Left lung (tissue), 10 donors: ENCODE results near the gene GABBR1. TPM values are rescaled to one million over a fixed set of nuclear protein-coding genes. Genes with fewer than 3 reads are reported as not detected.

Experiments used
- ATAC-seq: fragments of 200-7000 bp; cut with Tn5 transposase; one replicate; pipeline ENCODE4 v1.9.1; 2020; ENCODE audit warnings: moderate library complexity
- DNase-seq, 4 donors: peaks; one replicate each; pipeline ENCODE4 v3.0.0-alpha.2; 2013 to 2020
- H3K27ac ChIP-seq, 2 donors: fragments of 200-600 bp; sonication (generic) in 1 of 2; one replicate each; pipeline versions ENCODE4 v1.5.0 to v1.8.0; 2020 to 2021
- H3K27me3 ChIP-seq, 2 donors: fragments of 200-600 bp; sonication (generic) in 1 of 2; one replicate each; pipeline versions ENCODE4 v1.5.0 to v1.8.0; 2020 to 2021
- H3K36me3 ChIP-seq, 2 donors: fragments of 200-600 bp; sonication (generic) in 1 of 2; one replicate each; pipeline versions ENCODE4 v1.5.0 to v1.8.0; 2020 to 2021
- H3K4me1 ChIP-seq, 2 donors: fragments of 200-600 bp; one replicate each; pipeline ENCODE4 v1.8.0; 2021
- H3K4me3 ChIP-seq, 2 donors: fragments of 200-600 bp; sonication (generic) in 1 of 2; one replicate each; pipeline versions ENCODE4 v1.5.0 to v1.8.0; 2020 to 2021; ENCODE audit warnings: mild to moderate bottlenecking in 1 of 2
- H3K9me3 ChIP-seq, 2 donors: fragments of 200-600 bp; sonication (generic) in 1 of 2; one replicate each; pipeline versions ENCODE4 v1.5.0 to v1.8.0; 2020 to 2021
- CTCF ChIP-seq, 2 donors: fragments of 200-600 bp; sonication (generic) in 1 of 2; IDR thresholded peaks; one replicate each; pipeline versions ENCODE4 v1.5.0 to v1.8.0; 2021; ENCODE audit warnings: antibody characterized with exemption in 2 of 2
- intact Hi-C, 2 donors: fragments of 100-400 bp; cut with DNase I; formaldehyde crosslinking; loops; one replicate each; pipeline versions ENCODE4 v1.11.2 to v1.14.2; 2022
- polyA plus RNA-seq, 6 donors: library from polyadenylated mRNA; unstranded; fragments of 120-200 nt; gene quantifications; one replicate each; pipeline ENCODE4 v1.2.1, GENCODE V29; 2013; ENCODE audit not compliant: insufficient read length in 6 of 6
- total RNA-seq, 2 donors: library from RNA; stranded (reverse); fragmentation: NEBNext Ultra II Directional; extraction: Animal tissue kit (Norgen Biotek cat#: 25700); gene quantifications; one replicate each; pipeline ENCODE4 v1.2.1, GENCODE V29; 2021
- donor health status: DM: no; HTN: yes; CAD: no.
- donor health status: DM: no; HTN: no; CAD: no.

Gene GABBR1
- total and polyA plus RNA-seq, 8 donors: 25.0 to 122 (median 92.0) TPM

- ATAC-seq: peak; percentile 65
- Histone ChIP-seq H3K27me3 (peaks cover 0 to 25% of the 10 kb centered on the region in 2 donors), H3K4me1 (peaks cover 6 to 59% of the 10 kb centered on the region in 2 donors), H3K27ac (peak overlapping the region; percentile 41 to 71), H3K4me3 (peak overlapping the region; percentile 45 to 59), H3K36me3 (no peaks in the 10 kb centered on the region), H3K9me3 (no peaks in the 10 kb centered on the region)
- peak; percentile 39 to 56 for TF ChIP-seq CTCF (IDR thresholded peaks at IDR 0.05)
- intact Hi-C loops: no loop called here
- peak; percentile 59 to 90 (median 79) for DNase-seq
Measured at GRCh38 chr6:29628419-29629281, 4.3 kb downstream of the GABBR1 start.

- TF ChIP-seq CTCF (IDR thresholded peaks at IDR 0.05): no peak
- Histone ChIP-seq H3K9me3 (no peaks in the 10 kb centered on the region), H3K27ac (peak overlapping the region; percentile 41 to 71), H3K4me3 (peak overlapping the region; percentile 45 to 59), H3K27me3 (peaks cover 0 to 25% of the 10 kb centered on the region in 2 donors), H3K36me3 (no peaks in the 10 kb centered on the region), H3K4me1 (peaks cover 6 to 56% of the 10 kb centered on the region in 2 donors)
- DNase-seq: peak; percentile 72 to 92 (median 84)
- ATAC-seq: peak; percentile 47
- intact Hi-C loops: no loop called here
Measured at GRCh38 chr6:29627755-29628418, 5.1 kb downstream of the GABBR1 start.

- DNase-seq: peak in 1 of 4 donors; percentile 78
- peaks cover 0 to 20% of the 10 kb centered on the region in 2 donors for H3K27me3 ChIP-seq
- H3K9me3 ChIP-seq: no peaks in the 10 kb centered on the region
- H3K4me3 ChIP-seq: peak overlapping the region; percentile 45 to 59
- intact Hi-C loops: no loop called here
- H3K4me1 ChIP-seq: peaks cover 6 to 54% of the 10 kb centered on the region in 2 donors
- no peak for TF ChIP-seq CTCF (IDR thresholded peaks at IDR 0.05)
- peaks cover 0 to 3% of the 10 kb centered on the region in 2 donors for H3K36me3 ChIP-seq
- no peak for ATAC-seq
- H3K27ac ChIP-seq: peak overlapping the region in 1 of 2 donors; percentile 71
Measured at GRCh38 chr6:29626948-29627754, 5.8 kb downstream of the GABBR1 start.

- intact Hi-C loops: no loop called here
- TF ChIP-seq CTCF (IDR thresholded peaks at IDR 0.05): no peak
- Histone ChIP-seq H3K4me3 (no peak overlapping the region), H3K27me3 (peaks cover 0 to 10% of the 10 kb centered on the region in 2 donors), H3K36me3 (peaks cover 0 to 15% of the 10 kb centered on the region in 2 donors), H3K9me3 (no peaks in the 10 kb centered on the region), H3K4me1 (peaks cover 6 to 40% of the 10 kb centered on the region in 2 donors), H3K27ac (peak overlapping the region in 1 of 2 donors; percentile 57)
- DNase-seq (no peak), ATAC-seq (no peak)
Measured at GRCh38 chr6:29625337-29625930, 7.5 kb downstream of the GABBR1 start.
